SK-N-SH treated with all-trans-retinoic acid at 6 μM for 48 hours (cell line): ENCODE data around the gene TBC1D4.

Experiments used
- ZFP30 ChIP-seq: fragments of 450-650 bp; formaldehyde crosslinking; IDR thresholded peaks from 2 replicates; pipeline ENCODE4 v1.5.0; 2022; ENCODE audit warnings: mild to moderate bottlenecking, moderate library complexity
- TF ChIP-seq, protein P1 (sequence below): fragments of 250-450 bp; sonication (Bioruptor Pico); IDR thresholded peaks from 2 replicates; pipeline ENCODE4 v1.8.0; 2020; ENCODE audit warnings: mild to moderate bottlenecking, moderate library complexity, borderline replicate concordance

- TF ChIP-seq, protein P1, sequence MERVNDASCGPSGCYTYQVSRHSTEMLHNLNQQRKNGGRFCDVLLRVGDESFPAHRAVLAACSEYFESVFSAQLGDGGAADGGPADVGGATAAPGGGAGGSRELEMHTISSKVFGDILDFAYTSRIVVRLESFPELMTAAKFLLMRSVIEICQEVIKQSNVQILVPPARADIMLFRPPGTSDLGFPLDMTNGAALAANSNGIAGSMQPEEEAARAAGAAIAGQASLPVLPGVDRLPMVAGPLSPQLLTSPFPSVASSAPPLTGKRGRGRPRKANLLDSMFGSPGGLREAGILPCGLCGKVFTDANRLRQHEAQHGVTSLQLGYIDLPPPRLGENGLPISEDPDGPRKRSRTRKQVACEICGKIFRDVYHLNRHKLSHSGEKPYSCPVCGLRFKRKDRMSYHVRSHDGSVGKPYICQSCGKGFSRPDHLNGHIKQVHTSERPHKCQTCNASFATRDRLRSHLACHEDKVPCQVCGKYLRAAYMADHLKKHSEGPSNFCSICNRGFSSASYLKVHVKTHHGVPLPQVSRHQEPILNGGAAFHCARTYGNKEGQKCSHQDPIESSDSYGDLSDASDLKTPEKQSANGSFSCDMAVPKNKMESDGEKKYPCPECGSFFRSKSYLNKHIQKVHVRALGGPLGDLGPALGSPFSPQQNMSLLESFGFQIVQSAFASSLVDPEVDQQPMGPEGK (CRISPR knock-in tag) = no peak
- TF ChIP-seq ZFP30 = no peak
Measured at GRCh38 chr13:75263741-75264407, 218.1 kb downstream of the TBC1D4 start.
